Panc1 (cell line): ENCODE measurements around the gene TFB1M. TPM values are rescaled to one million over a fixed set of nuclear protein-coding genes. Genes with fewer than 3 reads are reported as not detected.

ENCODE experiments used
- ATAC-seq: fragments of 200-7000 bp; cut with Tn5 transposase; 2 replicates; pipeline ENCODE4 v1.9.1; 2020; ENCODE audit warnings: mild to moderate bottlenecking, moderate library complexity
- BruUV-seq: library from RNA; stranded (reverse); fragments of 400-500 nt; replicated peaks from 2 replicates; lab custom pipeline; 2021; lab: Mats Ljungman, UMichigan
- CTCF ChIA-PET: fragments of 300-600 bp; sonication (Branson Sonifier 250); formaldehyde crosslinking; loops from one replicate; lab custom pipeline; 2022; ENCODE audit warnings: antibody characterized with exemption; lab: Charles Lee
- POLR2A ChIA-PET: fragments of 300-600 bp; sonication (Branson Sonifier 250); formaldehyde crosslinking; loops from one replicate; lab custom pipeline; 2022; ENCODE audit warnings: antibody characterized with exemption; lab: Charles Lee
- DNase-seq: peaks from one replicate; pipeline ENCODE4 v3.0.0-alpha.2; 2010; ENCODE audit warnings: low read depth, low spot score
- H3K27ac ChIP-seq: 2 replicates; pipeline ENCODE4 v1.5.1; 2011; ENCODE audit warnings: mild to moderate bottlenecking, low read length, inconsistent platforms
- H3K27me3 ChIP-seq: fragments of 200-500 bp; sonication (Bioruptor generic); 2 replicates; pipeline ENCODE4 v1.6.0; 2014; ENCODE audit warnings: low read length, inconsistent platforms; ENCODE audit not compliant: control insufficient read depth, insufficient read depth
- H3K36me3 ChIP-seq: fragments of 200-500 bp; sonication (Bioruptor generic); 2 replicates; pipeline ENCODE4 v1.5.1; 2014; ENCODE audit warnings: inconsistent platforms, mild to moderate bottlenecking, low read length, moderate library complexity; ENCODE audit not compliant: control insufficient read depth, insufficient read depth
- H3K4me1 ChIP-seq: 2 replicates; pipeline ENCODE4 v1.5.1; 2011; ENCODE audit warnings: inconsistent platforms, mild to moderate bottlenecking, low read length, moderate library complexity; ENCODE audit not compliant: control insufficient read depth, insufficient read depth
- H3K4me3 ChIP-seq, 2 experiments: 2 replicates each; pipeline ENCODE4 v1.5.1; 2011 to 2012; ENCODE audit warnings: low read depth in 2 of 2, low read length in 2 of 2, mild to moderate bottlenecking in 2 of 2, inconsistent platforms in 1 of 2, moderate library complexity in 1 of 2
- H3K9me3 ChIP-seq: fragments of 200-500 bp; sonication (Bioruptor generic); 2 replicates; pipeline ENCODE4 v1.5.1; 2014; ENCODE audit warnings: low read depth, mild to moderate bottlenecking, inconsistent platforms, low read length, moderate library complexity; ENCODE audit not compliant: control insufficient read depth, insufficient read depth
- CTCF ChIP-seq: fragments of 450-650 bp; IDR thresholded peaks from 2 replicates; pipeline ENCODE4 v1.5.1; 2017; ENCODE audit warnings: mild to moderate bottlenecking
- POLR2AphosphoS5 ChIP-seq: IDR thresholded peaks from 2 replicates; pipeline ENCODE4 v1.6.1; 2012; ENCODE audit warnings: mild to moderate bottlenecking, low read depth, low read length, moderate library complexity
- SIN3A ChIP-seq: IDR thresholded peaks from 2 replicates; pipeline ENCODE4 v1.6.1; 2012; ENCODE audit warnings: low read depth, mild to moderate bottlenecking, low read length, moderate library complexity, borderline replicate concordance; ENCODE audit not compliant: insufficient read depth
- TCF7L2 ChIP-seq: IDR thresholded peaks from 2 replicates; pipeline ENCODE4 v1.6.1; 2011; ENCODE audit warnings: mild to moderate bottlenecking, low read depth, low read length, inconsistent platforms
- in situ Hi-C: cut with HindIII; loops from 2 replicates; pipeline ENCODE4 v1.10.0; 2016; ENCODE audit warnings: low sequenced_read_pairs, low pct_unique_long_range_greater_than_20kb
- intact Hi-C: fragments of 100-400 bp; cut with micrococcal nuclease; formaldehyde crosslinking; loops from one replicate; pipeline ENCODE4 v1.10.0; 2022; ENCODE audit not compliant: unreplicated experiment
- total RNA-seq: library from RNA; stranded (reverse); gene quantifications from one replicate; pipeline ENCODE4 v1.2.1, GENCODE V29; 2021; ENCODE audit not compliant: unreplicated experiment
- TF ChIP-seq, protein P1 (sequence below), 2 experiments: IDR thresholded peaks; 2 replicates each; pipeline ENCODE4 v1.6.1; 2011 to 2012; ENCODE audit warnings: low read depth in 2 of 2, control low read depth in 1 of 2, low read length in 1 of 2, mild to moderate bottlenecking in 1 of 2, moderate library complexity in 1 of 2; ENCODE audit not compliant: insufficient read depth in 1 of 2

The TFB1M gene
- total RNA-seq, 1 experiment from 2014 or later, result 32.0 TPM

DNA sequence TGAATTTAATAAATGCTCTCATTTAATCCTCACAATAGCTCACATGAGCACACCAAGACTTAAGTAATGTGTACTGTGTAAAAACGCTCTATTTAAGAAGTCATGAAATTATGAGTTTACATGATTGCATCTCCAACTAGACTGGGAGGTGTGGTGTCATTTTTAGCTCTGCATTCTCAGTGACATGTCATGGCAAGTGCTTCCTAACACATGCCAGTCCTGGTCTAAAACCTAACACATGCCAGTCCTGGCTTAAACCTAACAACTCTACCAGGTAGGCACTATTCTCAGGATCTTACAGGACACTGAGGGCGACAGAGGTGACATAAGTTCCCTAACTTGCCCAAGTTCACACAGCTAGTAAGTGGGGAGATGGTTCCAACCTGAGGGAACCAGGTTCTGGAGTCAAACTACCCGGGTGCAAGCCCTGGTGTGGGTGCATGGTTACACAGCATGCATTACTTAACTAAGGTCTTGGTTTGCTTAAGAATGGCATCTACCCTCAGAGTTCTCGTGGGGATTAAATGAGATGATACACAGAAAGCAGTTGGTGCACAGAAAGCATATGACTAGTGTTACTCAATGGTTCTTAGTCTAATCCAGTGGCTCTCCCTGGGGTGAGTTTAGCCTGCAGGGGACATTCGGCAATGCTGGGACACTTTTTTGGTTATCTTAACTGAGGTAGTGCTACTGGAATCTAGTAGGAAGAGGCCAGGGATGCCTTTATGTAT, 35.8 kb downstream of the TFB1M start:
- intact Hi-C loops, result no loop called here
- POLR2A ChIA-PET, result interaction anchor here (1.2 kb wide), 1 partner anchor 10 kb away, joined by 3 read pairs; no protein-coding TSS in a partner anchor
- no peak overlapping the region for H3K4me3 ChIP-seq
- CTCF ChIA-PET, result interaction anchor here (0.6 kb wide), 1 partner anchor 60 kb away, joined by 4 read pairs; no protein-coding TSS in a partner anchor
- ATAC-seq (no peak), DNase-seq (no peak)
- no peak overlapping the region for H3K27ac ChIP-seq
- H3K9me3 ChIP-seq, result no peaks in the 10 kb centered on the region
- no peaks in the 10 kb centered on the region for H3K27me3 ChIP-seq
- no TSS peak for BruUV-seq
- H3K36me3 ChIP-seq, result peaks cover 9% of the 10 kb centered on the region
- in situ Hi-C loops, result no loop called here
- no peak for TF ChIP-seq CTCF
- no peak for TF ChIP-seq POLR2AphosphoS5
- TF ChIP-seq SIN3A, result no peak
- TF ChIP-seq TCF7L2, result no peak
- TF ChIP-seq, protein P1, sequence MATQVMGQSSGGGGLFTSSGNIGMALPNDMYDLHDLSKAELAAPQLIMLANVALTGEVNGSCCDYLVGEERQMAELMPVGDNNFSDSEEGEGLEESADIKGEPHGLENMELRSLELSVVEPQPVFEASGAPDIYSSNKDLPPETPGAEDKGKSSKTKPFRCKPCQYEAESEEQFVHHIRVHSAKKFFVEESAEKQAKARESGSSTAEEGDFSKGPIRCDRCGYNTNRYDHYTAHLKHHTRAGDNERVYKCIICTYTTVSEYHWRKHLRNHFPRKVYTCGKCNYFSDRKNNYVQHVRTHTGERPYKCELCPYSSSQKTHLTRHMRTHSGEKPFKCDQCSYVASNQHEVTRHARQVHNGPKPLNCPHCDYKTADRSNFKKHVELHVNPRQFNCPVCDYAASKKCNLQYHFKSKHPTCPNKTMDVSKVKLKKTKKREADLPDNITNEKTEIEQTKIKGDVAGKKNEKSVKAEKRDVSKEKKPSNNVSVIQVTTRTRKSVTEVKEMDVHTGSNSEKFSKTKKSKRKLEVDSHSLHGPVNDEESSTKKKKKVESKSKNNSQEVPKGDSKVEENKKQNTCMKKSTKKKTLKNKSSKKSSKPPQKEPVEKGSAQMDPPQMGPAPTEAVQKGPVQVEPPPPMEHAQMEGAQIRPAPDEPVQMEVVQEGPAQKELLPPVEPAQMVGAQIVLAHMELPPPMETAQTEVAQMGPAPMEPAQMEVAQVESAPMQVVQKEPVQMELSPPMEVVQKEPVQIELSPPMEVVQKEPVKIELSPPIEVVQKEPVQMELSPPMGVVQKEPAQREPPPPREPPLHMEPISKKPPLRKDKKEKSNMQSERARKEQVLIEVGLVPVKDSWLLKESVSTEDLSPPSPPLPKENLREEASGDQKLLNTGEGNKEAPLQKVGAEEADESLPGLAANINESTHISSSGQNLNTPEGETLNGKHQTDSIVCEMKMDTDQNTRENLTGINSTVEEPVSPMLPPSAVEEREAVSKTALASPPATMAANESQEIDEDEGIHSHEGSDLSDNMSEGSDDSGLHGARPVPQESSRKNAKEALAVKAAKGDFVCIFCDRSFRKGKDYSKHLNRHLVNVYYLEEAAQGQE (IDR thresholded peaks at IDR 0.05; ENCODE audit: insufficient read depth in 1 of 2, low read depth in 2 of 2, low read length in 1 of 2), result no peak
- H3K4me1 ChIP-seq, result no peaks in the 10 kb centered on the region

DNA sequence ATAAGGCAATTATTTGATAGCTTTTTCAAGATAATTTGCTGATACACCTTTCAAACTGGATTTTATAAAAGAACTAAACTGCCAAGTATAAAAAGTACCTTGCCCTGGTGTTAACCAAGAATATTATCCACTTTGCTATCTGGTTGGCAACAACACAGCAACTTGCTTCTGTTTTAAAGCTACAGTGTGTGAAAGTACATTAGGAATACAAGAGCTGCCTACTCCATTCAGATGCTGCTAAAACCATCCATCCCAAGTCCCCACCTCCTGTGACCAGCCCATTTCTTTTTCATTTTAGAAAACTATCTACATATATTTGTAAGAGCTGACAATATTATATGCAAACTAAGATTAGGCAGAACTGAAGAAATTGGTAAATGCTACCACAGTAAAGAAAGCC, 37.6 kb downstream of the TFB1M start:
- H3K27me3 ChIP-seq, result no peaks in the 10 kb centered on the region
- POLR2A ChIA-PET, result no interaction called here
- peaks cover 11% of the 10 kb centered on the region for H3K36me3 ChIP-seq
- TF ChIP-seq, protein P1 (IDR thresholded peaks at IDR 0.05; ENCODE audit: insufficient read depth in 1 of 2, low read depth in 2 of 2, low read length in 1 of 2), result no peak
- no peak for TF ChIP-seq POLR2AphosphoS5
- H3K9me3 ChIP-seq, result no peaks in the 10 kb centered on the region
- no peak for ATAC-seq
- no peak overlapping the region for H3K27ac ChIP-seq
- DNase-seq, result no peak
- BruUV-seq, result no TSS peak
- intact Hi-C loops, result no loop called here
- CTCF ChIA-PET, result no interaction called here
- in situ Hi-C loops, result no loop called here
- H3K4me1 ChIP-seq, result no peaks in the 10 kb centered on the region
- no peak overlapping the region for H3K4me3 ChIP-seq
